Right lobe of liver (tissue), 4 donors: Measurements from ENCODE around the gene QSER1.

ENCODE experiments used
- CTCF ChIP-seq, 4 donors: fragments of 200-600 bp in 3 of 4; fragments of 450-650 bp in 1 of 4; IDR thresholded peaks; one replicate each; pipeline versions ENCODE4 v1.5.1 to v1.8.0; 2016 to 2022; ENCODE audit warnings: antibody characterized with exemption in 4 of 4, mild to moderate bottlenecking in 2 of 4
- POLR2A ChIP-seq: fragments of 450-650 bp; IDR thresholded peaks from one replicate; pipeline ENCODE4 v1.6.1; 2017; ENCODE audit warnings: antibody characterized with exemption, mild to moderate bottlenecking
- donor health status: DM: no; HTN: no; CAD: no.
- donor health status: DM: no; HTN: no; CAD: no.
- donor health status: DM: no; HTN: yes; CAD: no.

- TF ChIP-seq POLR2A (no peak), CTCF (IDR thresholded peaks at IDR 0.05) (no peak)
These were observed 42.9 kb downstream of the QSER1 start for GRCh38 chr11:32935462-32936029.
